Caco-2 (cell line): ENCODE measurements around the gene SDF2L1. TPM values are rescaled to one million over a fixed set of nuclear protein-coding genes. Genes with fewer than 3 reads are reported as not detected.

ENCODE experiments used
- Bru-seq: library from RNA; stranded (reverse); fragments of 400-500 nt; gene quantifications from one replicate; lab custom pipeline; 2021; lab: Mats Ljungman, UMichigan
- BruChase-seq, 2 experiments: library from RNA; stranded (reverse); fragments of 400-500 nt; gene quantifications; one replicate each; lab custom pipeline; 2021; lab: Mats Ljungman, UMichigan
- BruUV-seq: library from RNA; stranded (reverse); fragments of 400-500 nt; replicated peaks from 2 replicates; lab custom pipeline; 2021; lab: Mats Ljungman, UMichigan
- CTCF ChIA-PET: fragments of 300-600 bp; sonication (Branson Sonifier 250); formaldehyde crosslinking; loops from one replicate; lab custom pipeline; 2022; ENCODE audit warnings: antibody characterized with exemption; lab: Charles Lee
- POLR2A ChIA-PET: fragments of 300-600 bp; sonication (Branson Sonifier 250); formaldehyde crosslinking; loops from one replicate; lab custom pipeline; 2022; ENCODE audit warnings: antibody characterized with exemption; lab: Charles Lee
- DNase-seq, 2 experiments: peaks; one replicate each; pipeline versions ENCODE4 v3.0.0 to v3.0.0-alpha.2; 2020 to 2022
- H3K27me3 ChIP-seq: replicated peaks from 2 replicates; pipeline ENCODE4 v1.6.0; 2011; ENCODE audit warnings: low read length; ENCODE audit not compliant: control insufficient read depth, insufficient read depth
- H3K36me3 ChIP-seq: 2 replicates; pipeline ENCODE4 v1.5.1; 2011; ENCODE audit warnings: low read length; ENCODE audit not compliant: control insufficient read depth, insufficient read depth
- H3K4me1 ChIP-seq: fragments of 250-450 bp; sonication (Bioruptor Pico); 2 replicates; pipeline ENCODE4 v1.5.1; 2020; ENCODE audit warnings: mild to moderate bottlenecking
- H3K4me3 ChIP-seq: 2 replicates; pipeline ENCODE4 v1.5.1; 2011; ENCODE audit warnings: low read depth, mild to moderate bottlenecking, control low read depth, low read length
- H3K9me3 ChIP-seq: fragments of 250-450 bp; sonication (Bioruptor Pico); 2 replicates; pipeline ENCODE4 v1.5.1; 2020; ENCODE audit warnings: mild to moderate bottlenecking, moderate library complexity
- H3K27ac Mint-ChIP-seq: one replicate; pipeline ENCODE4 v1.8.0; 2022; ENCODE audit warnings: mixed read lengths; ENCODE audit not compliant: unreplicated experiment
- H3K27me3 Mint-ChIP-seq: one replicate; pipeline ENCODE4 v1.8.0; 2022; ENCODE audit warnings: mixed read lengths; ENCODE audit not compliant: insufficient read depth, unreplicated experiment
- H3K36me3 Mint-ChIP-seq: one replicate; pipeline ENCODE4 v1.8.0; 2022; ENCODE audit warnings: mild to moderate bottlenecking, mixed read lengths; ENCODE audit not compliant: insufficient read depth, unreplicated experiment
- H3K4me1 Mint-ChIP-seq: one replicate; pipeline ENCODE4 v1.8.0; 2022; ENCODE audit warnings: low read depth, mixed read lengths; ENCODE audit not compliant: unreplicated experiment
- H3K4me3 Mint-ChIP-seq: one replicate; pipeline ENCODE4 v1.8.0; 2022; ENCODE audit warnings: mild to moderate bottlenecking, moderate library complexity, mixed read lengths; ENCODE audit not compliant: unreplicated experiment
- H3K9me3 Mint-ChIP-seq: one replicate; pipeline ENCODE4 v1.8.0; 2022; ENCODE audit warnings: mixed read lengths; ENCODE audit not compliant: unreplicated experiment
- intact Hi-C: fragments of 100-400 bp; cut with micrococcal nuclease; formaldehyde crosslinking; loops from one replicate; pipeline ENCODE4 v1.10.0; 2022; ENCODE audit not compliant: unreplicated experiment
- long read RNA-seq: library from polyadenylated mRNA; stranded (forward); transcript quantifications from one replicate; pipeline ENCODE4 v2.0.0, GENCODE V29; 2022
- total RNA-seq: library from RNA; stranded (reverse); gene quantifications from 2 replicates; pipeline ENCODE4 v1.2.3, GENCODE V29; 2022
- TF ChIP-seq, protein P1 (sequence below), 2 experiments: fragments of 200-600 bp in 1 of 2; IDR thresholded peaks; 1 replicate in 1 of 2; 2 replicates in 1 of 2; pipeline versions ENCODE4 v1.5.1 to v1.8.0; 2011 to 2022; ENCODE audit warnings: antibody characterized with exemption in 1 of 2, control low read depth in 1 of 2, inconsistent platforms in 1 of 2, low read depth in 1 of 2, low read length in 1 of 2, mild to moderate bottlenecking in 1 of 2, moderate library complexity in 1 of 2; ENCODE audit not compliant: insufficient read depth in 1 of 2, severe bottlenecking in 1 of 2, unreplicated experiment in 1 of 2

The SDF2L1 gene, protein sequence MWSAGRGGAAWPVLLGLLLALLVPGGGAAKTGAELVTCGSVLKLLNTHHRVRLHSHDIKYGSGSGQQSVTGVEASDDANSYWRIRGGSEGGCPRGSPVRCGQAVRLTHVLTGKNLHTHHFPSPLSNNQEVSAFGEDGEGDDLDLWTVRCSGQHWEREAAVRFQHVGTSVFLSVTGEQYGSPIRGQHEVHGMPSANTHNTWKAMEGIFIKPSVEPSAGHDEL
- total RNA-seq (48.5 and 49.6 TPM in 2 replicates), Bru-seq, nascent RNA (percentile 67 among the genes with signal in this experiment), BruChase-seq, experiment 1, labeled RNA remaining after a 2-hour chase (percentile 79 among the genes with signal in this experiment), BruChase-seq, experiment 2, labeled RNA remaining after a 6-hour chase (percentile 85 among the genes with signal in this experiment)
- long read RNA-seq, transcript SDF2L1-201 (3 exons, 865 nt): major isoform, 70 of 75 reads
- long read RNA-seq, partial matches to known transcripts: 3 of 75 reads
- long read RNA-seq, other reads (novel, unspliced or antisense): 1 of 75 reads

DNA sequence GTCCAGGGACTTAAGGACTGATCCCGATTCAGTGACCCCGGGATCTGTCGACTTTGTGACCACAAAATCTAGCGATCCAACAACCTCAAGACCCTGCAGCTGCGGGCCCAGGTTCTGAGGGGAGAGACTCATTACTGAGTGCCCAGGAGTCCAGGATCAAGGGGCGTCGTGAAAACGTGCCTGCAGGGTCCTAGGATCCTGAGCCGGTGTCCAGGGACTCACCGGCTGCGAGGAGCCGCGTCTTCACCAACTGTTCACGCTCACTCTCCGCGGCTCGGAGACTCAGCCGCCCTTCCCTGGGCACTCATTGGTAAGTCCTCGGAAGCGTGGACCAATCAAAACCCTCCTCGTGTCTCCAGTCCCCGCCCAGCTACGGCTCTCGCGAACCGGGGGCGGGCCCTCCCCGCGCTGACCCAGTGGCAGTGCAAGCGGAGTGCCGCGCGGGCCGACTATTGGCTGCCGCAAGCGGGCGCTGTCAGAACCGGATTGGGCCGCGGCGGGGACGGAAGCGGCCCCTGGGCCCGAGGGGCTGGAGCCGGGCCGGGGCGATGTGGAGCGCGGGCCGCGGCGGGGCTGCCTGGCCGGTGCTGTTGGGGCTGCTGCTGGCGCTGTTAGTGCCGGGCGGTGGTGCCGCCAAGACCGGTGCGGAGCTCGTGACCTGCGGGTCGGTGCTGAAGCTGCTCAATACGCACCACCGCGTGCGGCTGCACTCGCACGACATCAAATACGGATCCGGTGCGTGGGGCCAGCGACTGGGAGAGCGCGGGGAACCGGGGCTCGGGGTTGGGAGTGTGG, at the start of gene SDF2L1:
SDF2L1 (plus strand) TSS at position 514 of the 795 bp plus-strand sequence; CDS start at position 549, 35 bp downstream.
- TF ChIP-seq, protein P1, sequence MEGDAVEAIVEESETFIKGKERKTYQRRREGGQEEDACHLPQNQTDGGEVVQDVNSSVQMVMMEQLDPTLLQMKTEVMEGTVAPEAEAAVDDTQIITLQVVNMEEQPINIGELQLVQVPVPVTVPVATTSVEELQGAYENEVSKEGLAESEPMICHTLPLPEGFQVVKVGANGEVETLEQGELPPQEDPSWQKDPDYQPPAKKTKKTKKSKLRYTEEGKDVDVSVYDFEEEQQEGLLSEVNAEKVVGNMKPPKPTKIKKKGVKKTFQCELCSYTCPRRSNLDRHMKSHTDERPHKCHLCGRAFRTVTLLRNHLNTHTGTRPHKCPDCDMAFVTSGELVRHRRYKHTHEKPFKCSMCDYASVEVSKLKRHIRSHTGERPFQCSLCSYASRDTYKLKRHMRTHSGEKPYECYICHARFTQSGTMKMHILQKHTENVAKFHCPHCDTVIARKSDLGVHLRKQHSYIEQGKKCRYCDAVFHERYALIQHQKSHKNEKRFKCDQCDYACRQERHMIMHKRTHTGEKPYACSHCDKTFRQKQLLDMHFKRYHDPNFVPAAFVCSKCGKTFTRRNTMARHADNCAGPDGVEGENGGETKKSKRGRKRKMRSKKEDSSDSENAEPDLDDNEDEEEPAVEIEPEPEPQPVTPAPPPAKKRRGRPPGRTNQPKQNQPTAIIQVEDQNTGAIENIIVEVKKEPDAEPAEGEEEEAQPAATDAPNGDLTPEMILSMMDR (IDR thresholded peaks at IDR 0.05; ENCODE audit: insufficient read depth in 1 of 2, low read depth in 1 of 2, low read length in 1 of 2, severe bottlenecking in 1 of 2, unreplicated experiment in 1 of 2): no peak
- no TSS peak for BruUV-seq
- POLR2A ChIA-PET: interaction anchor here (2.3 to 3.1 kb wide), 3 partner anchors 9 to 13 kb away, joined by 9 to 81 read pairs (median 15); partner anchors contain the start of genes CCDC116 and YDJC
- Mint-ChIP-seq H3K27me3 (no peaks in the 10 kb centered on the region), H3K27ac (peak within 1 kb of the TSS; percentile 85), H3K36me3 (peaks cover 37% of the 10 kb centered on the region), H3K9me3 (no peaks in the 10 kb centered on the region), H3K4me1 (peaks cover 19% of the 10 kb centered on the region), H3K4me3 (peak within 1 kb of the TSS; percentile 80)
- Histone ChIP-seq H3K36me3 (no peaks in the 10 kb centered on the region; the same call in 1 of the 2 replicates), H3K4me1 (peaks cover 29% of the 10 kb centered on the region), H3K4me3 (peak within 1 kb of the TSS; percentile 96), H3K27me3 (no peaks in the 10 kb centered on the region), H3K9me3 (no peaks in the 10 kb centered on the region)
- intact Hi-C loops: loop anchor here (1.0 kb wide), 1 partner anchor 12 kb away; the partner anchor contains the start of gene YDJC
- CTCF ChIA-PET: interaction anchor here (0.5 to 3.3 kb wide), 16 partner anchors 8 to 67 kb away, joined by 3 to 179 read pairs (median 6); partner anchors contain the start of genes CCDC116, PPIL2 and YDJC
- peak; percentile 98 to 99 for DNase-seq

DNA sequence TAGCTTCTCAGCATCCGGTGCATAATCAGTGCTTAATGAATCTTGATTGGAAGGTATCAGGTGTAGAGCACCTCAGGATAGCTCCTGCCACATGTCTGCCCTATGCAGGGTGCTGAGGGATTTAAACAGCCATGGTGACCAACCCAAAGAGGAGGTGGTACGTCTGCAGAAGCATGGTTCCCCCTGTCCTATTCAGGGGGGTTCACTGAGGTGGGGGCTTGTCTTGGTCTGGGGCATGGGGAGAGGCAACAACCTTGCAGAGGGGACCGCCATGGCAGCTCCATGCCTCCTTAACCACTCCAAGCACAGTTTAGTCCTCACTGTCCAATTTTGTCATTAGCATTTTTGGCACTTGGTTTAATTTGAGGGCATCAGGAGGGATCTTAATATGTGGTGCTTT, 49.7 kb upstream of the SDF2L1 start:
- Mint-ChIP-seq H3K4me3 (no peak overlapping the region), H3K9me3 (no peaks in the 10 kb centered on the region), H3K4me1 (no peaks in the 10 kb centered on the region), H3K27ac (no peak overlapping the region), H3K36me3 (peaks cover 59% of the 10 kb centered on the region), H3K27me3 (no peaks in the 10 kb centered on the region)
- Histone ChIP-seq H3K4me3 (no peak overlapping the region), H3K4me1 (0 out of 2 replicates have a peak, but pooled peaks cover 4% of the 10 kb centered on the region), H3K36me3 (peaks cover 1% of the 10 kb centered on the region), H3K9me3 (no peaks in the 10 kb centered on the region), H3K27me3 (no peaks in the 10 kb centered on the region)
- TF ChIP-seq, protein P1 (IDR thresholded peaks at IDR 0.05; ENCODE audit: insufficient read depth in 1 of 2, low read depth in 1 of 2, low read length in 1 of 2, severe bottlenecking in 1 of 2, unreplicated experiment in 1 of 2): no peak
- BruUV-seq: no TSS peak
- ChIA-PET POLR2A (no interaction called here), CTCF (interaction anchor here (3.0 kb wide), 1 partner anchor 55 kb away, joined by 7 read pairs; no protein-coding TSS in a partner anchor)
- no peak for DNase-seq
- intact Hi-C loops: no loop called here
